GM12892 (cell line): ENCODE measurements around the gene CPED1.

ENCODE experiments used
- POLR2A ChIP-seq: IDR thresholded peaks from 2 replicates; pipeline ENCODE4 v1.6.1; 2011; ENCODE audit warnings: low read depth, low read length, control low read depth
- POLR2AphosphoS5 ChIP-seq: IDR thresholded peaks from 2 replicates; pipeline ENCODE4 v1.6.1; 2011; ENCODE audit warnings: low read depth, low read length, control low read depth
- TAF1 ChIP-seq: IDR thresholded peaks from 2 replicates; pipeline ENCODE4 v1.6.1; 2011; ENCODE audit warnings: low read depth, mild to moderate bottlenecking, control low read depth, low read length, borderline replicate concordance

DNA sequence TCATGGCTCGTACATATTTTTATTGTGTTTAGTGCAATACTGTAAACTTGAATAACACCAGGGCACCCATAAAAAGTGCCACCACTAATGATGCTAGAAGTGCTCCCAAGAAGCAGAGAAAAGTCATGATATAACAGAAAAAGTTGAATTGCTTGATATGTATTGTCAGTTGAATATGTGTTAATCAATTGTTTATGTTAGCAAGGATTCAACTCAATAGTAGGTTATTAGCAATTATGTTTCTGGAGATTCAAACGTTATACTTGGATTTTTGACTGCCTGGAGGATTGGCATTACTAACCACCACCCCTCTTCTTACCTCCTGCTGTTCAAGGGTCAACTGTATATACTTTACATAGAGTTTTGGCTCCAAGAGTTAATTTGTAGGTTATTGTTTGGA, 168.3 kb downstream of the CPED1 start:
- no peak for TF ChIP-seq POLR2AphosphoS5
- no peak for TF ChIP-seq POLR2A
- no peak for TF ChIP-seq TAF1
